ENCODE results near the gene INAFM1.
A peak's percentile ranks its signal among the peaks of the same experiment; 100 is the strongest.

GRCh38 chr19:47230054-47230920 lies 44.4 kb upstream of the INAFM1 start:
- TF ChIP-seq CTCF (IDR thresholded peaks at IDR 0.05) (peak; percentile 60 to 97 (median 91)), POLR2A (IDR thresholded peaks at IDR 0.05) (no peak), EP300 (IDR thresholded peaks at IDR 0.05; ENCODE audit: low read depth) (no peak), POLR2AphosphoS5 (IDR thresholded peaks at IDR 0.05) (no peak)

All from transverse colon (tissue), 4 donors.